PFSK-1 (cell line): ENCODE results near the gene CEMIP2.

Experiments used
- FOXP2 ChIP-seq: optimal IDR thresholded peaks from 2 replicates; pipeline ENCODE3; 2011; ENCODE audit warnings: borderline replicate concordance, control low read depth, inconsistent platforms; ENCODE audit not compliant: insufficient read depth; ENCODE audit errors: extremely low read length, extremely low read depth
- POLR2AphosphoS5 ChIP-seq: IDR thresholded peaks from 2 replicates; pipeline ENCODE4 v1.6.1; 2012; ENCODE audit warnings: low read depth, mild to moderate bottlenecking, control low read depth, low read length, moderate library complexity
- REST ChIP-seq, 2 experiments: IDR thresholded peaks; 2 replicates each; pipeline versions ENCODE4 v1.6.1 to v1.8.0; 2011 to 2012; ENCODE audit warnings: low read depth in 2 of 2, low read length in 2 of 2, control low read depth in 1 of 2, inconsistent platforms in 1 of 2, mild to moderate bottlenecking in 1 of 2, moderate library complexity in 1 of 2; ENCODE audit not compliant: insufficient read depth in 1 of 2
- SIN3A ChIP-seq: IDR thresholded peaks from 2 replicates; pipeline ENCODE4 v1.6.1; 2012; ENCODE audit warnings: mild to moderate bottlenecking, low read length, moderate library complexity, borderline replicate concordance; ENCODE audit not compliant: insufficient read depth
- TAF1 ChIP-seq: IDR thresholded peaks from 2 replicates; pipeline ENCODE4 v1.6.1; 2012; ENCODE audit warnings: low read length, control low read depth, borderline replicate concordance; ENCODE audit not compliant: insufficient read depth

- TF ChIP-seq TAF1 = no peak
- no peak for TF ChIP-seq POLR2AphosphoS5
- TF ChIP-seq REST (IDR thresholded peaks at IDR 0.05; ENCODE audit: insufficient read depth in 1 of 2, low read depth in 2 of 2, low read length in 2 of 2) = no peak
- no peak for TF ChIP-seq SIN3A
- TF ChIP-seq FOXP2 = no peak
Measured at GRCh38 chr9:71703172-71703872, 65.0 kb downstream of the CEMIP2 start.
